HG02885 (cell line): ENCODE data around the gene PPIL4.

Experiments
- ATAC-seq: cut with Tn5 transposase; IDR thresholded peaks from one replicate; pipeline ENCODE4 v1.9.1; 2021; ENCODE audit warnings: mild to moderate bottlenecking; ENCODE audit not compliant: unreplicated experiment, poor library complexity

Gene PPIL4

GRCh38 chr6:149484733-149485700, 60.8 kb downstream of the PPIL4 start, which contains the start of gene ZC3H12D:
Gene ZC3H12D, minus strand, starts transcription at chr6:149485014. Its CDS starts 10,471 bp downstream, at chr6:149474543.
- ATAC-seq = peak; percentile 36

DNA sequence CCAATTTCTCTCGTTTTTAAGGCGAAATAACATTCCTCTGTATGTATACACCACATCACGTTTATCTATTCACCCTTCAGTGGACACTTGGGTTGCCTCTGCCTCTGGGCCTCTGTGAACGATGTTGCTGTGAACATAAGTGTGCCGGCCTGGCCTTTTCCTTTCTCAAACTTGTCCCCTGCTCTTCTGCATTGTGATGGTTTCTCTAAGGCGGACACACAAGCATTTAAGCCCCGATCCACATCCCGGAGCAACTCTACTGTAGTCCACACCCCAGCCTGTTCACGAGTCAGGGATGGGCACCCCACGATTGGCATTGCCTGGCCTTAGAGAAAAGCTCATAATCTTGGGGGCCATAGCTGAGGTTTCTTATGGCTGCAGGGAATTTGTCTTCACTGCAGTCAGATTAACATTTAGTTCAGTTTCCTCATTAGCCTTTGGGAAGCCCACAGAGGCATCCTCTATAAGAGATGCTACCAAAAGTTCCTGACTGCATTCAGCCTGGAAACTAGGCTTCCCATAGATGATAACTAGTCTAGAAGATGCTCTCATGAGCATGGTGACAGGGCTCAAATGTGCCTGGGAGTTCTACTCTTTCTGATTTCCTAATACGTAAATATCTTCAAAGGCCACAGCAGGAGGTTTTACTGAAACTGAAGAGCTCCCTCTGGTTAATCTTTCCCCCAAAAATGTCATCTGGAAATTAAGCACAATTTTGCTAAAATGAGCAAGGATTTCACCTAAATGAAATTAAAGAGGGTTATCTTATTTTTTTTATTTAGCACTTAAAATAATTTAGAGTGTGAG, 61.8 kb downstream of the PPIL4 start:
- no peak for ATAC-seq

DNA sequence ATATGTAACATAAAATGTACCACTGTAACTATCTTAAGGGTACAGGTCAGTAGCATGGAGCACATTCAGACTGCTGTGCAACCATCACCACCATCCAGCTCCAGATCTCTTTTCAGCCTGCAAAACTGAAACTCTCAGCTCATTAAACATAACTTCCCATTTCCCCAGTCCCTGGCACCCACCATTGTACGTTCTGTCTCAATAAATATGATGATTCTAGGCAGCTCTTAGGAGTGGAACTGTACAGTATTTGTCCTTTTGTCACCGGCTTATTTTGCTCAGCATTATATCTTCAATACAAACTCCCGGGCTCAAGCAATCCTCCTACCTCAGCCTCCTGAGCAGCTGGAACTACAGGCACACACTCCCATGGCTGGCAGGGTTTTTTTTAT, 62.5 kb downstream of the PPIL4 start:
- ATAC-seq = no peak

- peak; percentile 17 for ATAC-seq
Observed at GRCh38 chr6:149482545-149483333, 63.1 kb downstream of the PPIL4 start.

- no peak for ATAC-seq
Observed at GRCh38 chr6:149480502-149481280, 65.2 kb downstream of the PPIL4 start.

GRCh38 chr6:149478631-149479314, 67.1 kb downstream of the PPIL4 start:
- no peak for ATAC-seq

- ATAC-seq = no peak
Observed at GRCh38 chr6:149477544-149477943, 68.3 kb downstream of the PPIL4 start.

- ATAC-seq = no peak
Observed at GRCh38 chr6:149476789-149477455, 68.9 kb downstream of the PPIL4 start.

DNA sequence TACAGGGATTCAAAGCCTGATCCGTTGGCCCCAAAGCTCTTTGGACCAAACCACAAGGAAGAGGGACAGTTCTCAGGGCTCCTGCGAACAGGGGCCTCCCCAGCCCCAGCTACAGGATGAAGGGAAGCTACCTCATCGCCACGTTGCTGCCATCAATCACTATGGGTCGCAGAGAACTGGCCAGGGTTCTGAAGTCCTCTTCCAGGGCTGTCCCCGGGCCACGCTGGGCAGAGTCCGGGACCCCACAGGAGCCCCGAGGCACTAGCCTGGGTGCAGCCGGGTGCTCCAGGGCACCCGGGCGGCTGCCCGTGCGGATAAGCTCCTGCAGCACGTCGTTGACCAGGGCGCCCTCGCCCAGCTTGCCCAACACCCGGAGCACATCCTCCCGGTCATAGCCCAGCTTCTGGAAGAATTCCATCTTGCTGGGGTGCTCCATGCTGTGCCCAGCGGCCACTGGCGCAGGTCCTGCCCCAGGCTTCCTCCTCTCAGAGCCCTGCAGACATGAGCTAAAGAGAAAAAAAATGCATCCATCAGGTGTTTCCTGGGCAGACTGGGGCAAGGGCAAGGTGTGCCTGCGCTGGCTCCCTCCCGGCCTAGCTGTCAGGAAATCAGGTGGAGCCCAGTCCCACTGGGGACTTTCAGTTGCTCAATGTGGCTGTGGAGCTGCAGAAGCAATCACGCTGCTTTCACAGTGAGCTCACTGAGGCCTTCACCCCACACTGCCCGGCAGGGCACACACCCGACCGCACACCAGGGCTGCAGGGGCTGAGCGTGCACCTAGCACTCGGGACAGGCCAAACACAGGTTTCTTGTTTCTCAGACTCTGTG, 71.5 kb downstream of the PPIL4 start:
- ATAC-seq = peak; percentile 36

- ATAC-seq = no peak
Observed at GRCh38 chr6:149473080-149474052, 72.5 kb downstream of the PPIL4 start.

DNA sequence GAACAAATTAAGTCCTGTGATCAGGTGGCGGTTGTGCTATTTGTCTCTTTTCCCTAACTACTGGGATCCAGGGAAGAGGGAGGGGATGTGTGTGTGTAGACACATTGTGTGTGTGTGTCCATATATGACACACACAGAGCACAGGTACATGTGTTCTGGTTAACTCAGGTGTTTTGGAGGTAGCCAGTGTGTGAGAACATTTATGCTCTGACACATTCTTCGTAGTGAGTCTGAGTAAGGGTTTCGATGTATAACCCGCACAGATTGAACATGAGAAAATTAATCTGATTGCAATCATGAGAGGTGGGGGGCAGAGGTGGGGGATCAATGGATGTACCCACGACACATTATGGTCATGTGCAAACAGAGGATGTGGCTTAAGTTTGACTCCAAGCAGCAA, 73.6 kb downstream of the PPIL4 start:
- no peak for ATAC-seq

GRCh38 chr6:149471801-149472200, 74.0 kb downstream of the PPIL4 start:
- peak; percentile 31 for ATAC-seq

DNA sequence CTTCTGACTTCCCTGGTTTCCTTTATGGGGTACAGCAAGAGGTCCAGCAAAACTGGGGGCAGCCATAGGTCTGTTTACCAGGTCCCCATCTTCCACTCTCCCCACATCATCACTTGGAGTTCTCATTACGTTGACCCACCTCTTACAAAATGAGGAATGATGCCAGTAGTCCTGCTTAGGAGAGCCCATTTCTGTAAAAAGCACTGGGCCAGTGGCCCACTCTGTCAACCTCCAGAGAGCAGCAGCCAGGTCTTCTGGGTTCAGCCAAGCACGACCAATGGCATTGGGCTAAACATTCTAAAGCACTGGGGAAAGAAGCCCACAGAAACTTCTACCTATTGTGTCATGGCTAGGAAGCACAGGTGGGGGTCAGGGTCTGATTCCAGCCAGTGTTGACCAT, 74.9 kb downstream of the PPIL4 start:
- ATAC-seq = no peak

DNA sequence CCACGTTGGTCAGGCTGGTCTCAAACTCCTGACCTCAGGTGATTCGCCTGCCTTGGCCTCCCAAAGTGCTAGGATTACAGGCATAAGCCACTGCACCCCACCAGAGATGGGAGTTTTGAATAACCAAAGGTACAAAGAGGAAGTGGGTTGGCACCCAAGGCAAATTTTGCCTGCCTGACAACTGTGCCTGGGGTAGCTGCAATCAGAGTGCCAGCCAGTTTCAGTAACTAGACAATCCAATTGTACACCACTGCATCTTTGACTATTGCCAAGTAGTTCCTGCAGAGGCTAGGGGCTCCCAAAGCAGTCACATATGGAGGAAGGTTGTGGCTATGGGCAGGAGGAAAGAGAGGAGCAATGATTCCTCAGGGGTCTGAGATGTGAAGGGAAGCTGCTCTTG, 77.7 kb downstream of the PPIL4 start:
- ATAC-seq = no peak

DNA sequence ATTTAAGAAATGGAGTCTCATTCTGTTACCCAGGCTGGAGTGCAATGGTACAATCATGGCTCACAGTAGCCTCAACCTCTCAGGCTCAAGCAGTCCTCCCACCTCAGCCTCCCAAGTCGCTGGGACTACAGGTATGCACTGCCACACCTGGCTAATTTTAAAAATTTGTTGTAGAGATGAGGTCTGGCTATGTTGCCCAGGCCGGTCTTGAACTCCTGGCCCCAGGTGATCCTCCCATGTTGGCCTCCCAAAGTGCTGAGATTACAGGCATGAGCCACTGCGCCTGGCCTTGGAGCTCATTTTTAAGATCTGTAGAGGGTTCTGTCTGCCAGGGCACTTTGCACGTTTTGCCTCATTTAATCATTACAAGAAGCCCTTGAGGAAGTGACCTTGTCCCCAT, 78.6 kb downstream of the PPIL4 start:
- ATAC-seq = no peak

GRCh38 chr6:149464411-149464810, 81.4 kb downstream of the PPIL4 start:
- no peak for ATAC-seq

GRCh38 chr6:149463781-149464180, 82.1 kb downstream of the PPIL4 start:
- ATAC-seq = no peak
